WTC11 (cell line): ENCODE data around the gene CHRNE. TPM values are rescaled to one million over a fixed set of nuclear protein-coding genes. Genes with fewer than 3 reads are reported as not detected.
A peak's percentile ranks its signal among the peaks of the same experiment; 100 is the strongest.

ENCODE experiments used
- ATAC-seq: fragments of 200-7000 bp; cut with Tn5 transposase; 2 replicates; pipeline ENCODE4 v1.10.0; 2021; ENCODE audit warnings: mild to moderate bottlenecking, moderate library complexity
- CTCF ChIA-PET: fragments of 300-600 bp; sonication (Branson Sonifier 250); formaldehyde crosslinking; loops from one replicate; lab custom pipeline; 2021; ENCODE audit warnings: antibody characterized with exemption; lab: Charles Lee
- POLR2A ChIA-PET: fragments of 350-600 bp; sonication (Branson Sonifier 250); formaldehyde crosslinking; loops from one replicate; lab custom pipeline; 2021; ENCODE audit warnings: antibody characterized with exemption; lab: Charles Lee
- DNase-seq: peaks from one replicate; pipeline ENCODE4 v3.0.0; 2021; ENCODE audit warnings: low spot score
- H3K27ac Mint-ChIP-seq: 2 replicates; pipeline ENCODE4 v1.8.0; 2021; ENCODE audit warnings: mixed read lengths
- H3K27me3 Mint-ChIP-seq: 2 replicates; pipeline ENCODE4 v1.8.0; 2021; ENCODE audit warnings: low read depth, mild to moderate bottlenecking, moderate library complexity, mixed read lengths
- H3K36me3 Mint-ChIP-seq: 2 replicates; pipeline ENCODE4 v1.8.0; 2021; ENCODE audit warnings: mixed read lengths
- H3K4me1 Mint-ChIP-seq: 2 replicates; pipeline ENCODE4 v1.8.0; 2022; ENCODE audit warnings: mixed read lengths
- H3K4me3 Mint-ChIP-seq: 2 replicates; pipeline ENCODE4 v1.8.0; 2021; ENCODE audit warnings: mild to moderate bottlenecking, moderate library complexity, mixed read lengths
- H3K9me3 Mint-ChIP-seq: 2 replicates; pipeline ENCODE4 v1.8.0; 2021; ENCODE audit warnings: mixed read lengths
- ATF2 ChIP-seq: sonication (generic); formaldehyde crosslinking; IDR thresholded peaks from 2 replicates; pipeline ENCODE4 v1.8.1; 2022; ENCODE audit warnings: low read depth, missing genetic modification reagents, borderline replicate concordance
- CTCF ChIP-seq: fragments of 200-600 bp; IDR thresholded peaks from 2 replicates; pipeline ENCODE4 v1.8.0; 2022; ENCODE audit warnings: antibody characterized with exemption
- ELF4 ChIP-seq: sonication (generic); formaldehyde crosslinking; IDR thresholded peaks from 2 replicates; pipeline ENCODE4 v1.8.1; 2022; ENCODE audit warnings: low read depth, mild to moderate bottlenecking, moderate library complexity, missing genetic modification reagents
- FOXK1 ChIP-seq: sonication (generic); formaldehyde crosslinking; IDR thresholded peaks from 2 replicates; pipeline ENCODE4 v1.8.0; 2022; ENCODE audit warnings: mild to moderate bottlenecking, moderate library complexity, missing genetic modification reagents
- JUN ChIP-seq: sonication (generic); formaldehyde crosslinking; IDR thresholded peaks from 2 replicates; pipeline ENCODE4 v1.8.0; 2023; ENCODE audit warnings: mild to moderate bottlenecking, missing genetic modification reagents
- MXD4 ChIP-seq: fragments of 250-450 bp; sonication (Bioruptor Pico); IDR thresholded peaks from 2 replicates; pipeline ENCODE4 v1.8.0; 2021; ENCODE audit warnings: mild to moderate bottlenecking, moderate library complexity, borderline replicate concordance
- SMAD3 ChIP-seq: sonication (generic); formaldehyde crosslinking; IDR thresholded peaks from 2 replicates; pipeline ENCODE4 v1.8.0; 2022; ENCODE audit warnings: missing genetic modification reagents, mild to moderate bottlenecking, borderline replicate concordance
- TCF7 ChIP-seq: sonication (generic); formaldehyde crosslinking; IDR thresholded peaks from 2 replicates; pipeline ENCODE4 v1.8.0; 2022; ENCODE audit warnings: mild to moderate bottlenecking, low read depth, missing genetic modification reagents, moderate library complexity
- TEAD4 ChIP-seq: sonication (generic); formaldehyde crosslinking; IDR thresholded peaks from 2 replicates; pipeline ENCODE4 v1.8.0; 2022; ENCODE audit warnings: mild to moderate bottlenecking, missing genetic modification reagents
- ZBTB21 ChIP-seq: sonication (generic); formaldehyde crosslinking; IDR thresholded peaks from 2 replicates; pipeline ENCODE4 v1.8.1; 2023; ENCODE audit warnings: mild to moderate bottlenecking, missing genetic modification reagents, borderline replicate concordance
- ZNF671 ChIP-seq: fragments of 250-450 bp; sonication (Bioruptor Pico); IDR thresholded peaks from 2 replicates; pipeline ENCODE4 v1.8.0; 2021; ENCODE audit warnings: mild to moderate bottlenecking
- total RNA-seq: library from RNA; stranded (reverse); gene quantifications from 3 replicates; pipeline ENCODE4 v1.2.3, GENCODE V29; 2021
- TF ChIP-seq, protein P1 (sequence below): sonication (generic); formaldehyde crosslinking; IDR thresholded peaks from 2 replicates; pipeline ENCODE4 v1.8.0; 2023; ENCODE audit warnings: mild to moderate bottlenecking, missing genetic modification reagents
- TF ChIP-seq, protein P2 (sequence below): fragments of 250-450 bp; sonication (Bioruptor Pico); conservative IDR thresholded peaks from 2 replicates; pipeline ENCODE4 v1.9.0; 2021; ENCODE audit warnings: mild to moderate bottlenecking
- TF ChIP-seq, protein P3 (sequence below): fragments of 250-450 bp; sonication (Bioruptor Pico); IDR thresholded peaks from 2 replicates; pipeline ENCODE4 v1.9.0; 2021; ENCODE audit warnings: mild to moderate bottlenecking, borderline replicate concordance
- TF ChIP-seq, protein P4 (sequence below): sonication (generic); formaldehyde crosslinking; IDR thresholded peaks from 2 replicates; pipeline ENCODE4 v1.8.1; 2023; ENCODE audit warnings: mild to moderate bottlenecking, missing genetic modification reagents, borderline replicate concordance

Gene CHRNE
- total RNA-seq, 1 experiment from 2014 or later = 0.70 TPM

GRCh38 chr17:4856937-4857314 is 46.0 kb downstream of the CHRNE start:
- TF ChIP-seq TEAD4 (CRISPR knock-in tag) (no peak), SMAD3 (CRISPR knock-in tag) (no peak), MXD4 (CRISPR knock-in tag) (no peak)
- TF ChIP-seq, all 79 proteins: peak for 0
- DNase-seq = no peak
- H3K4me3 Mint-ChIP-seq = no peak overlapping the region
- no peaks in the 10 kb centered on the region for H3K36me3 Mint-ChIP-seq
- peak overlapping the region; percentile 71; the same call in 1 of the 2 replicates for H3K27ac Mint-ChIP-seq
- CTCF ChIA-PET = interaction anchor here (0.6 to 1.6 kb wide), 3 partner anchors 9 to 26 kb away, joined by 3 to 11 read pairs (median 4); no protein-coding TSS in a partner anchor
- POLR2A ChIA-PET = no interaction called here
- H3K4me1 Mint-ChIP-seq = peaks cover 72% of the 10 kb centered on the region
- H3K9me3 Mint-ChIP-seq = no peaks in the 10 kb centered on the region
- no peak for ATAC-seq
- no peaks in the 10 kb centered on the region for H3K27me3 Mint-ChIP-seq

DNA sequence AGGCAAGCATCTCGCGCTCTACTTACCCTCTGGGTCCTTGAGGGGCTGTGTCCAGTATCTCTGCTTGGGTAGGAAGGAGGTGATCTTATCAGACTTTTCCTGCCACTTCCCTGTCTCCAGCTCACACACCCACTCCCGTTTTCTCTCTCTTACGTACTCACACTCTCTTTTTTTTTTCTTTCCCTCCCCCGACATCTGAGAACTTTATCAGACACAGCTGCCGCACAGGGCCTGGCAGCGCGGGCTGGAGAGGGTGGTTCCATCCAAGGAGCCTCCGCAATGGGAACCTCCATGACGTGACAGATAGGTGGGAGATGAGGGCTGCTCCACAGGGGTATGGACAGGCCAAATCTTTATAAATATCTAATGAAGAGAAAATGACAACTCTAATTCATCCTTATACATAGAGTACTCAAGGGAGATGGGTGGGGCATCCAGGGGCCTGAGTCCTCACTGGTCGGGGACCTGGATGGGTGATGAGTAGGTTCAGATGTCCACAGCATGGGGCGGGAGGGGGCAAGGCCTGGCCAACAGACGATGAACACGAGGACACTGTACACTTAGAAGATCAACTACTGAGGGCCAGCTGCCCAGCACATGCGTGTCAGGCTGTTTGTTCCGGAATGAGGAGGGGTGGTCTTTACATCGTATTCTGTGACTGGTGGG is 46.5 kb downstream of the CHRNE start:
- Mint-ChIP-seq H3K27me3 (no peaks in the 10 kb centered on the region), H3K36me3 (no peaks in the 10 kb centered on the region), H3K9me3 (no peaks in the 10 kb centered on the region), H3K27ac (peak overlapping the region; percentile 71), H3K4me3 (no peak overlapping the region), H3K4me1 (peaks cover 73% of the 10 kb centered on the region)
- POLR2A ChIA-PET = interaction anchor here (0.6 kb wide), 1 partner anchor 52 kb away, joined by 3 read pairs; no protein-coding TSS in a partner anchor
- ATAC-seq (no peak), DNase-seq (no peak)
- CTCF ChIA-PET = interaction anchor here (0.8 kb wide), 1 partner anchor 436 kb away, joined by 3 read pairs; no protein-coding TSS in a partner anchor
- TF ChIP-seq, protein P1, sequence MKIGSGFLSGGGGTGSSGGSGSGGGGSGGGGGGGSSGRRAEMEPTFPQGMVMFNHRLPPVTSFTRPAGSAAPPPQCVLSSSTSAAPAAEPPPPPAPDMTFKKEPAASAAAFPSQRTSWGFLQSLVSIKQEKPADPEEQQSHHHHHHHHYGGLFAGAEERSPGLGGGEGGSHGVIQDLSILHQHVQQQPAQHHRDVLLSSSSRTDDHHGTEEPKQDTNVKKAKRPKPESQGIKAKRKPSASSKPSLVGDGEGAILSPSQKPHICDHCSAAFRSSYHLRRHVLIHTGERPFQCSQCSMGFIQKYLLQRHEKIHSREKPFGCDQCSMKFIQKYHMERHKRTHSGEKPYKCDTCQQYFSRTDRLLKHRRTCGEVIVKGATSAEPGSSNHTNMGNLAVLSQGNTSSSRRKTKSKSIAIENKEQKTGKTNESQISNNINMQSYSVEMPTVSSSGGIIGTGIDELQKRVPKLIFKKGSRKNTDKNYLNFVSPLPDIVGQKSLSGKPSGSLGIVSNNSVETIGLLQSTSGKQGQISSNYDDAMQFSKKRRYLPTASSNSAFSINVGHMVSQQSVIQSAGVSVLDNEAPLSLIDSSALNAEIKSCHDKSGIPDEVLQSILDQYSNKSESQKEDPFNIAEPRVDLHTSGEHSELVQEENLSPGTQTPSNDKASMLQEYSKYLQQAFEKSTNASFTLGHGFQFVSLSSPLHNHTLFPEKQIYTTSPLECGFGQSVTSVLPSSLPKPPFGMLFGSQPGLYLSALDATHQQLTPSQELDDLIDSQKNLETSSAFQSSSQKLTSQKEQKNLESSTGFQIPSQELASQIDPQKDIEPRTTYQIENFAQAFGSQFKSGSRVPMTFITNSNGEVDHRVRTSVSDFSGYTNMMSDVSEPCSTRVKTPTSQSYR (CRISPR knock-in tag) = no peak
- TF ChIP-seq, protein P2, sequence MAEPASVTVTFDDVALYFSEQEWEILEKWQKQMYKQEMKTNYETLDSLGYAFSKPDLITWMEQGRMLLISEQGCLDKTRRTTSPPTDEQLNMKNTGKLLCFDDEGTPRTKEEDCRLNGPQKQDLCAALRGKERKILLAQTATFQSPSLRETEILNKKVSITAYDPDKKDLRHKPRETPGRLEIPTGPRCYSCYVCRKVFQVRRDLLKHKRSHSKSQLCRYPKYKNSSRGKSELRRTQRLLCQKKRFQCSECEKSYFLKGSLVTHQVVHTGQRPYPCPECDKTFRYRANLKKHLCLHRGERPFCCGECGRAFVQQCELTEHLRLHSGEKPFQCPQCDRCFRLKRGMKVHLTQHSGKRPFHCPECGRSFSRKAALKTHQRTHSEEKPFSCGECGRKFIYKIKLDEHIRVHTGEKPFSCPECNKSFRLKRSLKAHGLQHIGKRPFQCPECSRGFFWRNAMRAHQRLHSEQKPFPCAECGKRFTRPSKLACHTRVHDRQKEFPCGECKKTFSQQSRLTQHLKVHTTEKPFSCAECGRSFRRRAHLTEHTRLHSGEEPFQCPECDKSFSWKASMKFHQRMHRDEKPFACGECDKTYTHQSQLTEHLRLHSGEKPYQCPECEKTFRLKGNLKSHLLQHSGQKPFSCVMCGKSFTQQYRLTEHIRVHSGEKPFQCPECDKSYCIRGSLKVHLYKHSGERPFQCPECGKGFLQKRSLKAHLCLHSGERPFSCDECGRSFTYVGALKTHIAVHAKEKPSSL = no peak
- no peak for TF ChIP-seq ZBTB21 (CRISPR knock-in tag)
- no peak for TF ChIP-seq CTCF
- no peak for TF ChIP-seq TCF7 (CRISPR knock-in tag)
- TF ChIP-seq JUN = no peak
- TF ChIP-seq, protein P3, sequence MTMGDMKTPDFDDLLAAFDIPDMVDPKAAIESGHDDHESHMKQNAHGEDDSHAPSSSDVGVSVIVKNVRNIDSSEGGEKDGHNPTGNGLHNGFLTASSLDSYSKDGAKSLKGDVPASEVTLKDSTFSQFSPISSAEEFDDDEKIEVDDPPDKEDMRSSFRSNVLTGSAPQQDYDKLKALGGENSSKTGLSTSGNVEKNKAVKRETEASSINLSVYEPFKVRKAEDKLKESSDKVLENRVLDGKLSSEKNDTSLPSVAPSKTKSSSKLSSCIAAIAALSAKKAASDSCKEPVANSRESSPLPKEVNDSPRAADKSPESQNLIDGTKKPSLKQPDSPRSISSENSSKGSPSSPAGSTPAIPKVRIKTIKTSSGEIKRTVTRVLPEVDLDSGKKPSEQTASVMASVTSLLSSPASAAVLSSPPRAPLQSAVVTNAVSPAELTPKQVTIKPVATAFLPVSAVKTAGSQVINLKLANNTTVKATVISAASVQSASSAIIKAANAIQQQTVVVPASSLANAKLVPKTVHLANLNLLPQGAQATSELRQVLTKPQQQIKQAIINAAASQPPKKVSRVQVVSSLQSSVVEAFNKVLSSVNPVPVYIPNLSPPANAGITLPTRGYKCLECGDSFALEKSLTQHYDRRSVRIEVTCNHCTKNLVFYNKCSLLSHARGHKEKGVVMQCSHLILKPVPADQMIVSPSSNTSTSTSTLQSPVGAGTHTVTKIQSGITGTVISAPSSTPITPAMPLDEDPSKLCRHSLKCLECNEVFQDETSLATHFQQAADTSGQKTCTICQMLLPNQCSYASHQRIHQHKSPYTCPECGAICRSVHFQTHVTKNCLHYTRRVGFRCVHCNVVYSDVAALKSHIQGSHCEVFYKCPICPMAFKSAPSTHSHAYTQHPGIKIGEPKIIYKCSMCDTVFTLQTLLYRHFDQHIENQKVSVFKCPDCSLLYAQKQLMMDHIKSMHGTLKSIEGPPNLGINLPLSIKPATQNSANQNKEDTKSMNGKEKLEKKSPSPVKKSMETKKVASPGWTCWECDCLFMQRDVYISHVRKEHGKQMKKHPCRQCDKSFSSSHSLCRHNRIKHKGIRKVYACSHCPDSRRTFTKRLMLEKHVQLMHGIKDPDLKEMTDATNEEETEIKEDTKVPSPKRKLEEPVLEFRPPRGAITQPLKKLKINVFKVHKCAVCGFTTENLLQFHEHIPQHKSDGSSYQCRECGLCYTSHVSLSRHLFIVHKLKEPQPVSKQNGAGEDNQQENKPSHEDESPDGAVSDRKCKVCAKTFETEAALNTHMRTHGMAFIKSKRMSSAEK (CRISPR knock-in tag) = no peak
- TF ChIP-seq, protein P4, sequence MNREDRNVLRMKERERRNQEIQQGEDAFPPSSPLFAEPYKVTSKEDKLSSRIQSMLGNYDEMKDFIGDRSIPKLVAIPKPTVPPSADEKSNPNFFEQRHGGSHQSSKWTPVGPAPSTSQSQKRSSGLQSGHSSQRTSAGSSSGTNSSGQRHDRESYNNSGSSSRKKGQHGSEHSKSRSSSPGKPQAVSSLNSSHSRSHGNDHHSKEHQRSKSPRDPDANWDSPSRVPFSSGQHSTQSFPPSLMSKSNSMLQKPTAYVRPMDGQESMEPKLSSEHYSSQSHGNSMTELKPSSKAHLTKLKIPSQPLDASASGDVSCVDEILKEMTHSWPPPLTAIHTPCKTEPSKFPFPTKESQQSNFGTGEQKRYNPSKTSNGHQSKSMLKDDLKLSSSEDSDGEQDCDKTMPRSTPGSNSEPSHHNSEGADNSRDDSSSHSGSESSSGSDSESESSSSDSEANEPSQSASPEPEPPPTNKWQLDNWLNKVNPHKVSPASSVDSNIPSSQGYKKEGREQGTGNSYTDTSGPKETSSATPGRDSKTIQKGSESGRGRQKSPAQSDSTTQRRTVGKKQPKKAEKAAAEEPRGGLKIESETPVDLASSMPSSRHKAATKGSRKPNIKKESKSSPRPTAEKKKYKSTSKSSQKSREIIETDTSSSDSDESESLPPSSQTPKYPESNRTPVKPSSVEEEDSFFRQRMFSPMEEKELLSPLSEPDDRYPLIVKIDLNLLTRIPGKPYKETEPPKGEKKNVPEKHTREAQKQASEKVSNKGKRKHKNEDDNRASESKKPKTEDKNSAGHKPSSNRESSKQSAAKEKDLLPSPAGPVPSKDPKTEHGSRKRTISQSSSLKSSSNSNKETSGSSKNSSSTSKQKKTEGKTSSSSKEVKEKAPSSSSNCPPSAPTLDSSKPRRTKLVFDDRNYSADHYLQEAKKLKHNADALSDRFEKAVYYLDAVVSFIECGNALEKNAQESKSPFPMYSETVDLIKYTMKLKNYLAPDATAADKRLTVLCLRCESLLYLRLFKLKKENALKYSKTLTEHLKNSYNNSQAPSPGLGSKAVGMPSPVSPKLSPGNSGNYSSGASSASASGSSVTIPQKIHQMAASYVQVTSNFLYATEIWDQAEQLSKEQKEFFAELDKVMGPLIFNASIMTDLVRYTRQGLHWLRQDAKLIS (CRISPR knock-in tag) = no peak
- TF ChIP-seq ATF2 (CRISPR knock-in tag) = no peak
- no peak for TF ChIP-seq FOXK1
- no peak for TF ChIP-seq ZNF671 (CRISPR knock-in tag)
- no peak for TF ChIP-seq ELF4 (CRISPR knock-in tag)
